ENCODE results near the gene UNC93A. TPM values are rescaled to one million over a fixed set of nuclear protein-coding genes. Genes with fewer than 3 reads are reported as not detected.

The UNC93A gene
- total RNA-seq, 1 experiment from 2014 or later = not detected

- no peak for DNase-seq (ENCODE audit: low read depth)
Observed at GRCh38 chr6:167293088-167293589, 2.0 kb downstream of the UNC93A start.

DNA sequence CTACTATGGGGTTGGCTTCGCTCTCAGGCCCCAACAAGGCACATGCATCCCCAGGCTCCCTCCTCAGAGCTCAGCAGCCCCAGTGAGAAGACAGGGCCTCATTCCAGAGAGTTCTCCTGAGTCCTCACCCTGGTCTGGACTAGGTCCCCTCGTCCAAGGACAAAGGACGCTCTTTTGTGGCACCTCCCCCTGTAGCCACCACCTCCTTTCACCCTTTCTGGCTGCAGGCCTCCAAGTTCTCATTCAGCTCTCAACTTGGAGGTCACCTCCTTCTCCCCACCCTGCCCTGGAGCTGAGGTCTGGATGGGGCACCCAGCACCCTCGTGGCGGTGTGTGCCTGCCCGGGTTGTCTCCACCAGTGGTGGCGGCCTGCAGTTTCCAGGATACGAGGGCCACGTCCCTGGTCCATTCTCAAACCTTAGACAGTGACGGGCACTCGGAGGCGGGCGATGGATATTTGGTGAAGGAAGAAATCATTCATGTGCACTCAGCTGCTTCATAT lies 2.5 kb downstream of the UNC93A start:
- DNase-seq (ENCODE audit: low read depth) = no peak

- DNase-seq (ENCODE audit: low read depth) = no peak
Observed at GRCh38 chr6:167294241-167294640, 3.1 kb downstream of the UNC93A start.

GRCh38 chr6:167294651-167295494 lies 3.8 kb downstream of the UNC93A start:
- DNase-seq (ENCODE audit: low read depth) = no peak

- no peak for DNase-seq (ENCODE audit: low read depth)
Observed at GRCh38 chr6:167295495-167296292, 4.6 kb downstream of the UNC93A start.

DNA sequence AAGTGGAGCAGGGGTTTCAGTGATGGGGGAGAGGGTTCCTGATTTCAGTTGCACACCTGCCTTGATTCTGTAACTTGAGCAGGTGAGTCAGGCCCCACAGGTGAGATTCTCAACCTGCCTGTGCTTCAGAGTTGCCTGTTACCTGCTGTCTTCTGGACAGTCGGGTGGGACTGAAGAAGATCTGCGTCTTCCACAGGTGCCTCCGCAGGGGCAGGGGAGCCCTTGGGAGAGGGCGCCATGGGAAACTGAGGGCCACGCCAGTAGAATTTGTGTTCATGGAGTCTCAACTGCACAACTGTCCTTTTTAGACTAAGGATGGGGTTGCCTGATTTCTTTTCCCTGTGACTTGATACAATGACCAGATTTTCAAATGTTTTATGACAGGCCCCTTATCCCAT lies 5.2 kb downstream of the UNC93A start:
- no peak for DNase-seq (ENCODE audit: low read depth)

DNA sequence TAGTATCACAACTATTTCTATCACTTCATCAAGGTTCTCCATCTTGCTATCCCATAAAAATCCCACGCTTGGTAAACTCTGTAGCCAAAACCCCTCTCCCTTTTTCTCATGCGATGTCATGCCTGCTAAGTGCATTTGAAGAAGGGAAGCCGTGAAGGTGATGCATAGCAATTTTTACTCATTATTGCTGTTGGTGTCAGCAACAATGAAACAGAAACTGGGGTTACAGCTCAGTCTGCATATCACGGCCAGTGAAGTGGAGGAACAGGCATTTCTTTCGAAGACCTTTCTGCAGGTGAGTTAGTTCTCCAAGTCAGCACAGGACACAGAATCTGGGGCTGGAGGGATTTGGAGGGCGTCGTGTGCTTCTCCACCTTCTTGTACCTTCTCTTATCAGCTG lies 5.8 kb downstream of the UNC93A start:
- no peak for DNase-seq (ENCODE audit: low read depth)

GRCh38 chr6:167298127-167298526 lies 7.0 kb downstream of the UNC93A start:
- DNase-seq (ENCODE audit: low read depth) = no peak

DNA sequence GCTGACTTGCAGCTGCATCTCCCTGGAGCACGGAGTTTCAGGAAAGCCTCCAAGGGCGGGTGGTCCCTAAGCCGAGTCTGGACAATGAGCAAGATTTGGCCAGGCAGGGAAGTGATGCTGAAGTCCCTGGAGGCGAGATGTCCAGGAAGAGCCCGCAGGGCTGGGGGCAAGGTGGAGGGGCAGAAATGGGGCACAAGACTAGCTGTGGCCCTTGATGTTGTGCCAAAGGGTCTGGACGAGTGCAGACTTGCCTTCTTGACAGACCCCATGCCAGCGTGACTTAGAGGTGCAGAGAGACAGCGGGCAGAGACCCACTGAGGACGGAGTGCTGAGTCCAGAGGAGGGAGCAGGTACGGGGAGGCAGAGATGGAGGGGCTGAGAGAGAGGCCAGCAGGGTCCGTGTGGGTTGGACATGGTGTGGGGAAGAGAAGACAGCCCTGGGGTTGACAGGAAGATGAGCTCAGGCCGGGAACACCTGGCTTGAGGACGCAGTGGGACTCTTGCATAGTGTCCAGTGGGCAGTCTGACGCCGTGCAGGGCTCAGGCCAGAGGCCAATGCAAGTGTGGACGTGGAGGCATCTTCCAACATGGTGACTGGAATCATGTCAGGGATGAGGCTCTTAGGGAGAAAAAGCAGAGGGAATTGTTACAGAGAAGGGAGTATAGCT lies 8.7 kb downstream of the UNC93A start:
- no peak for DNase-seq (ENCODE audit: low read depth)

DNA sequence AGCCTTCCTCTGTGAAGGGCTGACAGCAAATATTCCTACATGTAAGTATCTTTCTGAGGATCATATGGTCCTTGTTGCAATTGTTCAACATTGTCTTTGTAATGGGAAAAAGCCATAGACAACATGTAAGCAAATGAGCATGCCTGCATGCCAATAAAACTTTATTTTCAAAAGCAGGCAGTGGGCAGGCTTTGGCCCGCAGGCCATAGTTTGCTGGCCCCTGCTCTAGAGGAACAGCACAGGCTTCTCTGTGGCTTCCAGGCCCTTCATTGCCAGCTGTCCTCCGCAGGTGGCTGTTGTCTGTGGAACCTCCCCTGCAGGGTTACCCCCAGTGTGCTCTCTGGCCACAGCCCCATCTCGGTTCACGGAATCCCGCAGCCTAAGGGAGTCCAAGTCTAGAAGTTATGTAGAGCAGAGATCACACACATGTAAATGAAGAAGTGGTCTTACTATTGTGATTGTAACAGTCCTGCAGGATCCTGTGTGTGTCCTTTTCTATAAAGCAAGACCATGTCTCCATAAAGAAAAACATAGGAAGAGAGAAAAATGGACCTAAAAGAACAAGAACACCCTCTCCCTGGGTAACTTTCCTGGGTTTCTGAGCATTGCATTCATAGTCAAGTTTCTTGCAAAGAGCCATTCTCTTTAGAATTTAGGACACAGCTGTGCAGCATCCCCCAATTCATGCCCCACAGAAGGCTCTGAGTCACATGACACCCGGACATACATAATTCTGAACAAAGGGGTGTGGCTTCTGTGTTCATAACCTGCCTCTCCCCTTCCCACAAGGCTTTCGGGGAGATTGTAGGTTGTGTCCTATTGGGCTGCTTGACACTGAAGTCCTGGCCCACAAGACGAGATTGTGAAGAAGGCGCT lies 10.0 kb downstream of the UNC93A start:
- DNase-seq (ENCODE audit: low read depth) = no peak

GRCh38 chr6:167302074-167302473 lies 11.0 kb downstream of the UNC93A start:
- no peak for DNase-seq (ENCODE audit: low read depth)

DNA sequence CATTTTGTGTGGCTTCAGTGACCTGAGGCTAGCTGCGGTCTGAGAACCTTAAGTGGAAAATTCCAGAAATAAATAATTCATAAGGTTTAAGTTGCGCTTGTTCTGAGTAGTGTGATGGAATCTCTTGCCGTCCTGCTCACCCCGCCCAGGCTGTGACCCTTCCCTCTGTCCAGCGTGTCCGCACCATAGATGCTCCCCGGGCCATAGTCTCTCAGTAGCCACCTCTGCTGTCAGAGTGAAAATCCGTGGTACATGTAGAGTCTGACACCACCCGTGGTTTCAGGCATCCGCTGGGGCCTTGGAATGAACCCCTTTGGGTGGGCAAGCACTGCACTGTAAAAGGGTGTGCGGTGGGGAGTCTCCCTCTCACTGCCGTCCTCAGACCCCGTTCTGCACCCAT lies 11.7 kb downstream of the UNC93A start:
- DNase-seq (ENCODE audit: low read depth) = no peak

- DNase-seq (ENCODE audit: low read depth) = peak; percentile 18
Observed at GRCh38 chr6:167303675-167304625, 12.8 kb downstream of the UNC93A start.

- no peak for DNase-seq (ENCODE audit: low read depth)
Observed at GRCh38 chr6:167304912-167305311, 13.8 kb downstream of the UNC93A start.

- DNase-seq (ENCODE audit: low read depth) = no peak
Observed at GRCh38 chr6:167305796-167306195, 14.7 kb downstream of the UNC93A start.

DNA sequence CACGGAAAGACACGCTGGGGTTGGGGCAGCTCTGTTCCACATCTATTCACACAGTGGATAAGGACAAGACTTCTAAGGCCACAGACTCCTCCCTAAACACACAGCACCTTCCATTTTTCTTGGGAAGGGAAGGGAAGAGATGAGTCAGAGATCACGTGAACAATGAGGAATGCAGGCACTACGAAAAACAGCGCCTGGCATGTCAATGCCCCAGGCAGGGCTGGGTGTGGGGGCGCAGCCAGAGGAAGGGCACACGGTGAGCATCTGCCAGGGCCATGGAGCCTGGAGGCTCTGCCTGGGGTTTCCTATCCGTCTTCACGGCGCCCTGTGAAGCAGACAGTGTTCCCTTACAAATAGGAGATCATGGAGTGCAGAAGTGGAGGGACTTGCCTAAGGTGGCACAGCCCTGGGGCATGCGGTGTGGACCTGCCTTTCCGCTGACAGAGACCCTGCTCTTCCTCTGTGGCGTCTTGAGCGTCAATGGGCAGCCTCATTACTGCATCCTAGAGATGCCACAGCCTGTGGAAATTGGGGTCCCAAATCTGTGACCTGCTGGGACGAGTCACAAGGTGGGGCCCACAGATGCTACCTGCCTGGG lies 15.4 kb downstream of the UNC93A start:
- DNase-seq (ENCODE audit: low read depth) = peak; percentile 47

DNA sequence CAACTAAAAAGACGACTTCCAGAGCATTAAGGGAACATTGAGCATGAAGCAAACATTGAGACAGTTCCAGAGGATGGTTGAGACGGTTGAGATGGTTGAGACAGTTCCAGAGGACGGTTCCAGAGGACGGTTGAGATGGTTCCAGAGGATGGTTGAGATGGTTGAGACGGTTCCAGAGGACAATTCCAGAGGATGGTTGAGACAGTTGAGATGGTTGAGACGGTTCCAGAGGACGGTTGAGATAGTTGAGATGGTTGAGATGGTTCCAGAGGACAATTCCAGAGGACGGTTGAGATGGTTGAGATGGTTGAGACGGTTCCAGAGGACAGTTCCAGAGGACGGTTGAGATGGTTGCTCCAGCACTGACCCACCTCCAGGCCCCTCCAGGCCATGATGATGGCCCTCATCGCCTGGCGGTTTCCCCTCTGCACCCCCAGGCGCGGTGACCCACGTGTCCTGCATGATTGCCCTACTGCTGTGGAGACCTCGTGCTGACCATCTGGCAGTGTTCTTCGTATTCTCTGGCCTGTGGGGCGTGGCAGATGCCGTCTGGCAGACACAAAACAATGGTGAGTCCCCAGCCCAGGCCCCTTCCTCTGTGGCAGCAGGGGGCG lies 16.3 kb downstream of the UNC93A start:
- DNase-seq (ENCODE audit: low read depth) = no peak

- no peak for DNase-seq (ENCODE audit: low read depth)
Observed at GRCh38 chr6:167308207-167308606, 17.1 kb downstream of the UNC93A start.
